Dermis microvascular lymphatic vessel endothelial cell (primary cell): ENCODE results near the gene KIF20A. TPM values are rescaled to one million over a fixed set of nuclear protein-coding genes. Genes with fewer than 3 reads are reported as not detected.
"Not testable (repeated sequence)": the region's sequence is repeated elsewhere in the genome, so short reads cannot be mapped to it uniquely, and the experiment has no call there.

ENCODE experiments used
- DNase-seq, 2 donors: peaks; one replicate each; pipeline versions ENCODE4 v3.0.0 to v3.0.0-alpha.2; 2010; ENCODE audit warnings: low read depth in 2 of 2
- total RNA-seq: library from RNA; depleted of rRNA; stranded (reverse); fragments of >200 nt; gene quantifications from 2 replicates; pipeline ENCODE4 v1.2.1, GENCODE V29; 2014

KIF20A gene
- 22.4 and 52.5 TPM in 2 replicates for total RNA-seq

DNA sequence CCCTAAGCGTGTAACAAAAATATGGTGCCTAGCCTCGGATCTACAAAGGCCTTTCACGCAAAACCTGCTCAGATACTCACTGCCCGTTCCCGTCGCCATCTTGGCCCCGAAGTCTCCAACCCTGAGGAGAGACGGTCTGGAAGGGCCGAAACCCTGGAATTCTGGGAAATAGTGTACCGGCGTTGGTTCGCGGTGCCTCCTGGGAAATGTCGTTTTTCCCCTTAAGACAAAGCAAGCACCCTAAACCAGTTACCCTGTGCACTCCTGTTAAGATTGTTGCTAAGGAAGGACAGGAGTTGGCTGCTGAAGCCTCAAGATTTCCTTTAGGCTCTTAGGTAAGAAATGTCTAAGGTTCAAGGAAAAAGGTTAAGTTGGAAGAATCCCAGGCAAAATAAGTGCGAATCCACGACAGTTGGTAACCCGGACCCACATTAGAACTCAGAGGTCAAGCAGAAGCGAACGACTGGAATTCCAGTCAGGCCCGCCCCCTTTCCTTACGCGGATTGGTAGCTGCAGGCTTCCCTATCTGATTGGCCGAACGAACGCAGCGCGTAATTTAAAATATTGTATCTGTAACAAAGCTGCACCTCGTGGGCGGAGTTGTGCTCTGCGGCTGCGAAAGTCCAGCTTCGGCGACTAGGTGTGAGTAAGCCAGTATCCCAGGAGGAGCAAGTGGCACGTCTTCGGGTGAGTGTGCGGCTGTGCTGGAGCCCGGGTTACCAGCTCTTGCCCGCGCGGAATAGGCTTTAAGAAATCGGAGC, at the start of gene KIF20A, which contains the start of gene BRD8:
TSS of gene KIF20A (plus strand) at position 597 of the 761 bp plus-strand sequence. CDS start 569 bp downstream, outside the sequence.
TSS of gene BRD8 (minus strand) at position 115 of the 761 bp plus-strand sequence. CDS start at position 99, 16 bp downstream.
- DNase-seq: peak; percentile 92 to 98

DNA sequence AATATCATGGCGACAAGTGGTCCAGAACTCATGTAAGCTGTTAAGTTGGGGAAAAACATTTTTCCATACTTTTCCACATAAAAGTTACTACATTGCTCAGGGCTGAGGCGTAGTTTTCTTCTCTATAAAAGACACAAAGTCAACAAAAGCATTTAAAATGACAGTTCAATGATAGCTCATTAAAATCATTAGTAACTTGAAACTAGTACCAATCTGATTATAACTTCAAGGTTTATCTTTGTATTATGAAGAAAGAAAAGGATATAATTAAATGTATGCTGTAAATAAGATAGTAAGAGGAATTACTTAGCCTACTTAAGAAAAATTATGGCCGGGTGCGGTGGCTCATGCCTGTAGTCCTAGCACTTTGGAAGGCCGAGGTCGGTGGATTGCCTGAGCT, 49.6 kb upstream of the KIF20A start:
- DNase-seq: no peak

DNA sequence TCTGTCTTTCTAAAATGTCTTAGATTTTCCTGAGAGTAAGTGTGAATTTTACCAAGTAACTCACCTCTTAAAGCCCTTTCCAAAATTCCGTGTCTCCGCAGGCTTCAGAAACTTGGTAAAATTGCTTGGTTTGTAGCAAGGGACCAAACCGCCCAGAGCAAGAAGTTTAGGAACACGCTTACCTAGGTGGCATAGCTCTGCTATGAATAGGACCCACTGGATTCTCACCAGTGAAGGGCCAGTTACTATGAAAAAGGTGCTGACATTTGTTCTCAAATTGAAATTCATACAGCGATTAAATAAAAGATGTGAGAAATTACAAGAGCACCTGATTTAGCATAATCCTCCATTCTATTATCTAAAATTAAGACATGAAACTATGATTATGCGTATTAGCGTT, 46.4 kb upstream of the KIF20A start:
- no peak for DNase-seq

DNA sequence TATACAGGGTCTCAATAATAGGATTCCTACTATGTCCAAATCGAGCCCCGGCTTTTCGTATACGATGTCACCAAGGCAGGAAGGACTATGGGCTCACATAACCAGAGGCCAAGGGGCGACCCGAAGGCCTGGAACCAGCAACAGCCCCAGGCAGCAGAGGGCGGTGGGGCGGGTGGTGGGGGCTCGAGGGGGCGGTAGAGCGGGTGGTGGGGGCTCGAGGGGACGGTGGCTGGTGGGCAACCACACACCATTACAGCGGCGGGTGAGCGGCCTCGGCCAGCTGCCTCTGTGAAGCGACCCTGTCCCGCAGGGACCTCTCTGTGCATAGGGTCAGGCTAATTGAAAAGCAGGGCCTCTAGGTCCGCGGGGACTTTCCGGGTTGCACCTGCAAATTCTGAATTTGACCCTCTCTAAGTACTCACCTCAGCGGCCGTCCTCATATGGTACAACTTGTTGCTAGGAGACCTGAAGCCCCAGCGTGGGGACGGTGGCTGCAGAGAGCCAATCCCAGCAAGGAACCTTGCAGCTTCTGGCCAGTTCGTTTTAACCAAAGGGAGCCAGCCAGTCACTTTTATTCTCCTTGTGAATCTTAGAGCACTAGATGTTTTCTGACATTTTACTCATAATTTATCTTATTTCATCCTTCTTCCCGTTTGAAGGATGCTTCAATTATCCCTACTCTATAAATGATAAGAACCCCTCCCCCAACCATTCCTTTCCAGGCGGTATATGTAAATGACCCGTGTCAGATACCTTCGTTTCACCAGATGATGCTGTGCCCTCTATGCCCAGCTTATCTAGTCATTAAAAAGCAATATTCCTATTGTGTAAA, 39.7 kb upstream of the KIF20A start, which contains the start of gene NME5:
TSS of gene NME5 (minus strand) at position 480 of the 832 bp plus-strand sequence. CDS start 648 bp downstream, outside the sequence.
- peak; percentile 65 to 66 for DNase-seq

DNA sequence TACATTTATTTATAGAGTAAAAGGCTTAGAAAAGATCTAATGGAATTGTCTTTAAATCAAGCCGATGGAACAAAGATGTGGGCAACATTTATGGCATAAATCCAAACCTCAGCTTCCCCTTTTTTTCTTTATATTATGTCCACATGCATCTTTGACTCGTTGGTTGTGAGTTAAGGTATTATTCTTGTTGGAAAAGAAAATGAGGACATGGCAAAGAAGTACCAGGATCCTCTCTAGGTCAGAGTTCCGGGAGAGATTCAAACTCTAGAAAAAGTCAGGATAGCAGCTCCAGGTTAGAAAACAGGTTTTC, 39.2 kb upstream of the KIF20A start:
- DNase-seq: no peak

DNA sequence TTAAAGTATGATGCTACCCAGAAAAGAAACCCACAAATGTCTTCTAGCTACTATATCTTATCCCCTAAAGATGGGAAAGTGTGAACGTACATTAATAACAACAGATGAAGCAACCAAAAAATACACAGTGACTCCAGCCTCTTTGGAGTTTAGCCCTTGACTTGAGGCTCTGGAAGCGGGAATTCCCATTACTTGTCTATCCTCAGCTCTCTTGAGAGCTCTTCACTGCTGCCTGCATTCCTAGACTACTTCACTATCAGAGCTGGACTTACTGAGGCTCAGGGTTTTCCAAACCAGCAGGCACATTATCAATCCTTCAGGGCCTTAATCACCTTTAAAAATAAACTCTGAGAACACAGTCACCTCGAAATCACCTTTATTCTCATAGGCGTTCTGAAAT, 38.6 kb upstream of the KIF20A start:
- DNase-seq: no peak

DNA sequence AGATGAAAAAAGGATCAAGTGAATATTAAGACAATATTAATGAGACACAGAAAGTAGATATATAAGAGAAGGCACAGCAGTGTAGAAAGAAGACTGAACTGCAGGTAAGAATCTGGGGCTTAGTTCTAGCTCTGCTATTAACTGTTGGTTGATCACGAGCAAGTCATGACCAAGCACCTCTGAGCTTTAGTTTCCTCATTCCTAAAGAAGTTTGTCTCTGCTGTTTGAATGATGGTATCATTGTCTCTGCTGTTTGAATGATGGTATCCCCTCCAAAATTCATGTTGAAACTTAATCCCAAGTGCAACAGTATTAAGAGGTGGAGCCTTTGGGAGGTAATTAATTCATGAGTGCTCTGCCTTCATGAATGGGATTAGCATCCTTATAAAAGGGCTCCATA, 37.2 kb upstream of the KIF20A start:
- no peak for DNase-seq

DNA sequence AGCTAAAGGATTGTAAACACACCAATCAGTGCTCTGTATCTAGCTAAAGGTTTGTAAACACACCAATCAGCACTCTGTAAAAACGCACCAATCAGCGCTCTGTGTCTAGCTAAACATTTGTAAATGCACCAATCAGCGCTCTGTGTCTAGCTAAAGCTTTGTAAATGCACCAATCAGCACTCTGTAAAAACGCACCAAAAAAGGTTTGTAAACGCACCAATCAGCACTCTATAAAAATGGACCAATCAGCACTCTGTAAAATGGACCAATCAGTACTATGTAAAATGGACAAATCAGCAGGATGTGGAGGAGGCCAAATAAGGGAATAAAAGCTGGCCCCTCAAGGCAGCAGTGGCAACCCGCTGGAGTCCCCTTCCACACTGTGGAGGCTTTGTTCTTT, 35.3 kb upstream of the KIF20A start:
- not testable (repeated sequence) for DNase-seq

DNA sequence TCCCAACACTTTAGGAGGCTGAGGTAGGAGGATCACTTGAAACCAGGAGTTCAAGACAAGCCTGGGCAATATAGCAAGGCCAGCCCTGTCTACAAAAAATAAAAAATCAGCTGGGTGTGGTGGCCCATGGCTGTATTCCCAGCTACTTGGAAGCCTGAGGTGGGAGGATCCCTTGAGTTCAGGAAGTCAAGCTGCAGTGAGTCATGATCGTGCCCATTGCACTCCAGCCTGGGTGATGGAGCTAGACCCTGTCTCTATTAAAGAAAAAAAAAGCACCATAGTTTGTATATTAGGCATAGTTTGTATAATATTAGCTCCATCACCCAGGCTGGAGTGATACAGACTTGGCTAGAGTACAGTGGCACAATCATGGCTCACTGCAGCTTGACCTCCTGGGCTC, 30.1 kb upstream of the KIF20A start:
- DNase-seq: peak; percentile 11 to 77

DNA sequence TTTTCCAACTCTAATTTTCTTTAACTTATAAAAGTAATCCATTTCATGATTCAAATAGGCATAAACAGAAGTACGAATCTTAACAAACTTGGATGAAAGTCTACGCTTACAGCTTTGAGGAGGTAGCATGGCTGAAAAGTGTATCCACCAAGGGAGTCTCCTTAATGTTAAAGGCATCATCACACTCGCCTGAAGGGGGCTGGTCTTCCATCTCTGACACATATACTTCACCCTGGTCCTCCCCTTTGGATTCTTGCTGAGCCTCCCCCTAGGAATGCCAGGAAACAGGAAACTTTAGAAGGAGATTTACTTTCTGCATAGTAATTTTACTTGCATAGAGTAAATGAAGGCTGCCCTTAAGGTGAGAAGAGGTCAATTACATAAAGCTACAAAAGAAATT, 29.4 kb upstream of the KIF20A start:
- DNase-seq: no peak

DNA sequence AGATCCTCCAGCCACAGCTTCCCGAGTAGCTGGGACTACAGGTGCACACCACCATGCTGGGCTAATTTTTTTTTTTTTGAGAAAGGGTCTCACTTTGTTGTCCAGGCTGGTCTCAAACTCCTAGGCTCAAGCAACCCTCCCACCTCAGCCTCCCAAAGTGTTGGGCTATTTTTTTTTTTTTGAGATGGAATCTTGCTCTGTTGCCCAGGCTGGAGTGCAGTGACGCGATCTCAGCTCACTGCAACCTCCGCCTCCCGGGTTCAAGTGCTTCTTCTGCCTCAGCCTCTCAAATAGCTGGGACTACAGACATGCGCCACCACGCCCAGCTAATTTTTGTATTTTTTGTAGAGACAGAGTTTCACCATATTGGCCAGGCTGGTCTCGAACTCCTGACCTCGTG, 22.9 kb upstream of the KIF20A start:
- not testable (repeated sequence) for DNase-seq

DNA sequence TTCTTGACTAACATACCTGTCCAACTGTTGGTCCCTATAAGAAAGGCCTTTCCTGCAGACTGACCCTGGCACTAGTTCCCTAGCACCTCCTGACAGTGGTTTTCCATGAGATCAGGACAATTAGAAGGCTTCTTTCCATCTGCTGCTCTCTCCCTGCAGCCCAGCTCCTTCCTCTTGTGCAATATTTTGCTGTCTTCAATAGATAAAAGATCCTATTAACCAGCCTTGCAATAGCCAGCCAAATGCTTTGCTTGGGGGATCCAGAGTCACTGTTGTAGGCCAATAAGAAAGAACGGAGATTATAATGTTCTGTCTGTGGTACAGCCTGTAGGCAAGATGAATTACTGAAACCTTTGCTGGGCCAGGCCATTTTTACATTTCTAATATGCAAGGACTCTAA, 21.3 kb upstream of the KIF20A start:
- DNase-seq: no peak

DNA sequence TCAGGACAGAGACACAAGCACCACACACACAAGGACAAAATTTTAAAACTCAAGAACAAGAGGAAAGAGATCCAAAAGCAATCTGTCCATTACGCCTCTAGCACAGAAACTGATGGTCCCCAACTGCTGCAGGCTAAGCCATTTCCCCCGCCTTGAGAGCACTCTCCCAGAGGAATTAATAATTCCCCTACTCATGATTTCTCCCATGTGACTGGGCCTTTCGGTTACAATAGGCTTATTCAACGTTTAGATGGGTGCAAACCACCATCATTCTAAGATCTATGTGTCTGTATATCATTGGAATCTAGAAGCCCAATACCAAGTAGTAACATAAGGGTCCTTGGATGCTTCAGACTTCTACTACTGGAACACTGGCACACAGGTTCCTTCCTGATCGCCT, 19.2 kb upstream of the KIF20A start:
- no peak for DNase-seq

DNA sequence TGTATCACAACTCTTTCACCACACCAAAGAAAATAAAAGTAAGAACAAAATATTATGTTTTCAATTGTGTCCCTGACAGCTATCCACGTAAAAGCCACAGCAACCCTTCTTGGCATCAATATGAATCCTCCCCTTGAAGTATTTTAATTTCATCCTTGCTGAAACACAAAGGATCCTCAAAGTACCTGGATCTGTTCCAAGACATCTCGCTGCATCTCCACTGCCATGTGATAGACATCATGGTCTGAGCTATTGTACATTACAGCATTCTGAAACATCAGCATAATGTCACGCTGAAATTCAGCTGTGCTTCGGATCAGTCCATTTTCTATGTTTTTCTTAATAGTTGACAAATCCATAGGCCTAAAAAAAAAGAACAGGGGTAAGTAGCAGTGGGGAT, 18.2 kb upstream of the KIF20A start:
- no peak for DNase-seq

DNA sequence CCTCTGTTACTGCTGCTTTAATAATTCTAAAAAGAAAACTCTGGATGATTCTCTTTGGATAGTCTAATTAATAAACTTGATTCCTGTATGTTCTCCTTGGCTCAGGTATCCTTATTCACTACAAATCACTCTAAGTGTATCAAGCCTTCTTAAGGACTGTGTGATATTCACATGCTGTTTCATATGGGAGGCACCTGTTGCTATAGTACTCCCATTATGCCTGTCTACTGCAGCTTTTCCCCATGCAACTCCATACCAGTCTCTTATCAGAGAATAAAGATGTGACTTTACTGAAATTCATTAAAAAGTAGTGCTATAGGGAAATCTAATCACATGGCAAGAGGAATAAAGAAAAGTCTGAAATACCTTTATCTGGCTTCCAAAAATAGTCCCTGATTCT, 15.2 kb upstream of the KIF20A start:
- no peak for DNase-seq

DNA sequence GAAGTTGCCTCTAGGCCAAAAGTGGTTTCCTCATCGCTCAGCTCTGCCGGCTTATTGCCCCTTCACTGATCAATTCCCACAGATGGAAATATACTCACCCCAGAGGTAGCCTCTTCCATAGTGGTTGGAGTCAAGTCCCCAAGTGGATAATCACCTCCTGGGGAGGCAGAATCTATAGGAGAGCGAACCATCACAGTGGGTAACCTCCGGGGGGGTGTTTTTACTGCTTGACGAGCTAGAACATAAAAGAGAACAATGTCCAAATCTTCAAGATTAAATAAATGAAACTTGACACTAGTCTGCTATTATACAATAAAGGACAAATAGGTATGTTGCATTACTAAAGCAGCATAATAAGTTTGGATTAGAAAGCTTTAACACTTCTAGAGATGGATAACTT, 9.8 kb upstream of the KIF20A start:
- no peak for DNase-seq

DNA sequence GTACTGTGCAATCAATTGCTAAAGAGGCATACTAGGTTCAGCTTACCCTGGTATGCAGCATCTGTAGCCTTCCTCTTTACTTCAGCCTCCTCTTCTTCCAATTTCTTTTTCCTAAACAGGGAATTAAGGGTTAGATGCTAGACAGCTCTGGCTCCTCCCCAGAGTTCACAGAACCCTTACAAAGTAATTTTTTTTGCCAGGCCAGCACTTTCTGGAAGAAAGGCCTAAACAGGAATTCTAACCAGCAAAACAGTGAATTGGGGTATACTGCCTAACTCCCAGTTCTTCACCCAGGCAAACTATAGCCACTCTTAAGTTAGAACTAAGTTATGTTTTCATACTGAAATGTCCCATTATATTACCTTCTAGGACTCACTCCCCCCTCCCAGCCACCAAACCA, 8.6 kb upstream of the KIF20A start:
- no peak for DNase-seq

DNA sequence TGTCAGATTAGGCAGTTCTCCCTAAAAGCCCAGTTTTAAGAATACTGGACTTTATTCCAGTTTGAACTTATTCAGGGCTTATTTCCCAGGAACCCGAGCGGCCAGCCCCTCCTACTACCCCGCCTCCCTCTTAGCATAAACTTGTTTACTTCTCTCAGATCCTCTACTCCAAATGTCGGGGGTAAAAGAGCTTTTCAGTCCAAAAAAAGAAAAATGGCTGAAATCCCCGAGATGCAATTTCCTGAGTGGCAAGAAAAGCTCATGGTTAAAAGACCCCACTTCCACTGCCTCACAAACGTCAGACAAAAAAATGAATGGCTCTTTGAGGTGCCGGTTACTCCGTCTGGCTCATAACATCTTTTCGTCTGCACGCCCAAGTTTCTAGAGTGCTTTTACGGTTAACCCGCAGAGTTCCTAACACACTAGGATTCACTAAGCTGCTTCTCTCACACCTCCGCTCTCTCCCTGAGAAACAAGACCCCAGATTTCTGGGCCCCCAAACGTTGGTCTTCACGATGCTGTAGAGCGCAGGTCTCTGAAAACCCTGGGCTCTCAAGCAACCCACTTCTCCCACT, 884 bp upstream of the KIF20A start:
- DNase-seq: peak; percentile 4 to 60

DNA sequence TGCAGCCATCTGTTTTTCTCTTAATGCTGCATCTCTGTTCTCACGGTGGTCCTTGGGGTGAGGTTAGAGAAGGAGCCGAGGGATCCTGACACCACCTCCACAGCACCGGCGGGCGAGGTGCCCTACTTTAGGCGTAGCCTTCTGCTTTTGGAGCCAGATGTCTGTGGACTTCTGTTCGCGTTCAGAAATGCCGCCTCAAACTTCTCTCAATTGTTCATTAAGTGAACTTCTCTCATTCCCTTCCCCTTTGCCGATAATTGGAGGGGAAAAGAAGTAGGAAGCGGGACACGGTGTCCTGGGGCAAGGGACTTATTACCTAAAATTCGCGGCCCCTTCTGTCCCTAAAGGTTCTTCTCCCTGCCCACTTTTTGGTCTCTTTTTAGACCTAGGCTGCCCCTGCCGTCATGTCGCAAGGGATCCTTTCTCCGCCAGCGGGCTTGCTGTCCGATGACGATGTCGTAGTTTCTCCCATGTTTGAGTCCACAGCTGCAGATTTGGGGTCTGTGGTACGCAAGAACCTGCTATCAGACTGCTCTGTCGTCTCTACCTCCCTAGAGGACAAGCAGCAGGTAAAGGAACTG, 455 bp downstream of the KIF20A start:
- no peak for DNase-seq

DNA sequence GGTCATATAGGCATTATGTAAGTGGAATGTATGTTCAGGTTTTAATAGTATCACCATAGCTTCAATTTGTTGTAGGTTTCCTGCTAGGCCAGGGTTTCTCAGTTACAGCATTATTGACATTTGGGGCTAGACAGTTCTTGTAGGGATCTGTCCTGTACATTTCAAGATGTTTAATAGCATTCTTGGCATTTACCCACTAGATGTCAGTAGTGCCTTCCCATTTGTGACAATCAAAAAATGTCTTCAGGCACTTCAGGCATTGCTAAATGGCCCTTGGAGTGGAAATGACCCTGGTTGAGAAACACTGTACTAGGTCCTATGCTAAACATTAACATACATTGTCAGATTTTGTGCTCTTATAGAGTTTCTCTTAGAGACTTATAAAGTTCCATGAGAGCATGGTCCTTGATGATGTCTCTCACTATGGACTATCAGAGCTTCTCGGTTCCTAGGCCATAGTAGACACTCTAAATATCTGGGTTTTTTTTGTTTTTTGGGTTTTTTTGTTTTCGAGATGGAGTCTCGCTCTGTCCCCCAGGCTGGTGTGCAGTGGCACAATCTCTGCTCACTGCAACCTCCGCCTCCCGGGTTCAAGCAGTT, 1.4 kb downstream of the KIF20A start:
- peak; percentile 25 to 68 for DNase-seq

DNA sequence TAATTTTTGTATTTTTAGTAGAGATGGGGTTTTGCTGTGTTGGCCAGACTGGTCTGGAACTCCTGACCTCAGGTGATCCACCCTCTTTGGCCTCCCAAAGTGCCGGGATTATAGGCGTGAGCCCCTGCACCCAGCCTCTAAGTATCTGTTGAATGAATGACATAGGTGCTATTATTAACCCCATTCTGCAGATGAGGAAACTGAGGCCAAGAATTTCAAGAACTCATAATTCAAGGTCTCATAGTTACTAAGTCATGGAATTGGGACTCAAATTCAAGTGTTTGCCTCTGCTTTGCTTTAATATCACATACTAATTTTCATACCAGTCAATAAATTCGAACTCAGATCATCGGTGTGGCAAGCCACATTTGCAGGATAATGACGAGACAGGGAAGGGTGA, 1.9 kb downstream of the KIF20A start:
- DNase-seq: no peak

DNA sequence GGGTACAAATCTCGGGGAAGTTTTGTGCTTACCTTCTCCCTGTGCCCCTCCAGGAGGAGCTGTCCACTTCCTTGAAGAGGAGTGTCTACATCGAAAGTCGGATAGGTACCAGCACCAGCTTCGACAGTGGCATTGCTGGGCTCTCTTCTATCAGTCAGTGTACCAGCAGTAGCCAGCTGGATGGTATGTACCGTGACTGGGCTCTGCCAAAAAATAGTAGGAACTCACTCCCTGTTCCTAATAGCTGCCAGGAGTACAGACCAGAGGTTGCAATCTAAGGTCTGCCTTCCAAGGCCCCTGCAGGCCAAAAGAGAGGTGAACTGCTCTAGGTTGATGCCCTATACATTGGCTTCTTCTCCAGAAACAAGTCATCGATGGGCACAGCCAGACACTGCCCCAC, 3.9 kb downstream of the KIF20A start:
- no peak for DNase-seq
